Muscle layer of colon (tissue), 2 donors: ENCODE measurements around the gene AQP11.
"Not testable (repeated sequence)": the region's sequence is repeated elsewhere in the genome, so short reads cannot be mapped to it uniquely, and the experiment has no call there.

Experiments
- H3K27ac ChIP-seq: one replicate; pipeline ENCODE4 v1.7.0; 2013; ENCODE audit warnings: low read depth, mild to moderate bottlenecking, low read length, moderate library complexity
- H3K27me3 ChIP-seq, 2 donors: one replicate each; pipeline ENCODE4 v1.7.0; 2013; ENCODE audit warnings: low read length in 2 of 2, mild to moderate bottlenecking in 2 of 2; ENCODE audit not compliant: insufficient read depth in 2 of 2, control insufficient read depth in 1 of 2
- H3K36me3 ChIP-seq: one replicate; pipeline ENCODE4 v1.7.0; 2013; ENCODE audit warnings: mild to moderate bottlenecking, low read length; ENCODE audit not compliant: insufficient read depth
- H3K4me1 ChIP-seq: one replicate; pipeline ENCODE4 v1.7.0; 2013; ENCODE audit warnings: mild to moderate bottlenecking, low read length; ENCODE audit not compliant: insufficient read depth
- H3K4me3 ChIP-seq, 2 donors: one replicate each; pipeline ENCODE4 v1.7.0; 2013; ENCODE audit warnings: low read length in 2 of 2, low read depth in 1 of 2, mild to moderate bottlenecking in 1 of 2, moderate library complexity in 1 of 2
- H3K9ac ChIP-seq: one replicate; pipeline ENCODE4 v1.7.0; 2013; ENCODE audit warnings: low read length
- H3K9me3 ChIP-seq: one replicate; pipeline ENCODE4 v1.7.0; 2013; ENCODE audit warnings: mild to moderate bottlenecking, low read length
- donor health status: abdominal sarcoma.
- donor health status: Adenocarcinoma of cecum.

The AQP11 gene

GRCh38 chr11:77561257-77561656, 28.5 kb upstream of the AQP11 start:
- H3K4me1 ChIP-seq = no peaks in the 10 kb centered on the region
- no peak overlapping the region for H3K4me3 ChIP-seq
- no peak overlapping the region for H3K27ac ChIP-seq
- H3K36me3 ChIP-seq = no peaks in the 10 kb centered on the region
- no peaks in the 10 kb centered on the region for H3K9me3 ChIP-seq
- no peak overlapping the region for H3K9ac ChIP-seq
- no peaks in the 10 kb centered on the region for H3K27me3 ChIP-seq

GRCh38 chr11:77568306-77568705, 21.4 kb upstream of the AQP11 start:
- Histone ChIP-seq H3K9me3 (no peaks in the 10 kb centered on the region), H3K36me3 (no peaks in the 10 kb centered on the region), H3K27me3 (no peaks in the 10 kb centered on the region), H3K9ac (no peak overlapping the region), H3K27ac (no peak overlapping the region), H3K4me3 (no peak overlapping the region), H3K4me1 (no peaks in the 10 kb centered on the region)

GRCh38 chr11:77568916-77569675, 20.7 kb upstream of the AQP11 start:
- Histone ChIP-seq H3K36me3 (no peaks in the 10 kb centered on the region), H3K27ac (no peak overlapping the region), H3K9ac (no peak overlapping the region), H3K9me3 (no peaks in the 10 kb centered on the region), H3K4me1 (no peaks in the 10 kb centered on the region), H3K4me3 (no peak overlapping the region), H3K27me3 (no peaks in the 10 kb centered on the region)

- H3K36me3 ChIP-seq = no peaks in the 10 kb centered on the region
- no peak overlapping the region for H3K9ac ChIP-seq
- H3K9me3 ChIP-seq = no peaks in the 10 kb centered on the region
- no peaks in the 10 kb centered on the region for H3K27me3 ChIP-seq
- no peaks in the 10 kb centered on the region for H3K4me1 ChIP-seq
- H3K27ac ChIP-seq = no peak overlapping the region
- no peak overlapping the region for H3K4me3 ChIP-seq
These were observed 20.1 kb upstream of the AQP11 start for GRCh38 chr11:77569676-77570070.

GRCh38 chr11:77570896-77571295, 18.9 kb upstream of the AQP11 start:
- H3K27ac ChIP-seq, H3K36me3 ChIP-seq, H3K9ac ChIP-seq: not testable (repeated sequence)

GRCh38 chr11:77575428-77575827, 14.3 kb upstream of the AQP11 start:
- H3K27ac ChIP-seq, H3K9ac ChIP-seq, H3K4me3 ChIP-seq, H3K4me1 ChIP-seq, H3K27me3 ChIP-seq, H3K36me3 ChIP-seq, H3K9me3 ChIP-seq: not testable (repeated sequence)

More at GRCh38 chr11:77570896-77571295, 18.9 kb upstream of the AQP11 start:
- not testable (repeated sequence) for H3K4me3 ChIP-seq, H3K9me3 ChIP-seq, H3K4me1 ChIP-seq, H3K27me3 ChIP-seq

- Histone ChIP-seq H3K9ac (no peak overlapping the region), H3K4me1 (no peaks in the 10 kb centered on the region), H3K9me3 (no peaks in the 10 kb centered on the region), H3K27me3 (no peaks in the 10 kb centered on the region), H3K4me3 (no peak overlapping the region), H3K36me3 (no peaks in the 10 kb centered on the region), H3K27ac (no peak overlapping the region)
These were observed 8.9 kb upstream of the AQP11 start for GRCh38 chr11:77580712-77581337.

GRCh38 chr11:77589181-77589520, 602 bp upstream of the AQP11 start:
- Histone ChIP-seq H3K9ac (no peak overlapping the region), H3K4me3 (peak overlapping the region; percentile 51 to 56)

GRCh38 chr11:77590194-77590782, 535 bp downstream of the AQP11 start:
- H3K27me3 ChIP-seq = no peaks in the 10 kb centered on the region
- peak overlapping the region; percentile 51 to 56 for H3K4me3 ChIP-seq
- no peaks in the 10 kb centered on the region for H3K9me3 ChIP-seq
- H3K9ac ChIP-seq = no peak overlapping the region
- H3K27ac ChIP-seq = no peak overlapping the region
- H3K36me3 ChIP-seq = no peaks in the 10 kb centered on the region
- peaks cover 9% of the 10 kb centered on the region for H3K4me1 ChIP-seq

More at GRCh38 chr11:77589181-77589520, 602 bp upstream of the AQP11 start:
- peaks cover 9% of the 10 kb centered on the region for H3K4me1 ChIP-seq
- no peaks in the 10 kb centered on the region for H3K9me3 ChIP-seq
- H3K36me3 ChIP-seq = no peaks in the 10 kb centered on the region
- no peaks in the 10 kb centered on the region for H3K27me3 ChIP-seq
- peak overlapping the region; percentile 53 for H3K27ac ChIP-seq

- H3K9ac ChIP-seq = no peak overlapping the region
- H3K9me3 ChIP-seq = no peaks in the 10 kb centered on the region
- no peak overlapping the region for H3K4me3 ChIP-seq
- no peaks in the 10 kb centered on the region for H3K36me3 ChIP-seq
- H3K27ac ChIP-seq = no peak overlapping the region
- peaks cover 9% of the 10 kb centered on the region for H3K4me1 ChIP-seq
- H3K27me3 ChIP-seq = no peaks in the 10 kb centered on the region
These were observed 3.0 kb downstream of the AQP11 start for GRCh38 chr11:77592727-77593126.

GRCh38 chr11:77593883-77594282, 4.1 kb downstream of the AQP11 start:
- Histone ChIP-seq H3K36me3 (no peaks in the 10 kb centered on the region), H3K27ac (no peak overlapping the region), H3K4me1 (peaks cover 5% of the 10 kb centered on the region), H3K4me3 (no peak overlapping the region), H3K27me3 (no peaks in the 10 kb centered on the region), H3K9ac (no peak overlapping the region), H3K9me3 (no peaks in the 10 kb centered on the region)
